Left lung (tissue), 10 donors: ENCODE measurements around the gene HDAC6. TPM values are rescaled to one million over a fixed set of nuclear protein-coding genes. Genes with fewer than 3 reads are reported as not detected.

ENCODE experiments used
- ATAC-seq: fragments of 200-7000 bp; cut with Tn5 transposase; one replicate; pipeline ENCODE4 v1.9.1; 2020; ENCODE audit warnings: moderate library complexity
- DNase-seq, 4 donors: peaks; one replicate each; pipeline ENCODE4 v3.0.0-alpha.2; 2013 to 2020
- H3K27ac ChIP-seq, 2 donors: fragments of 200-600 bp; sonication (generic) in 1 of 2; one replicate each; pipeline versions ENCODE4 v1.5.0 to v1.8.0; 2020 to 2021
- H3K27me3 ChIP-seq, 2 donors: fragments of 200-600 bp; sonication (generic) in 1 of 2; one replicate each; pipeline versions ENCODE4 v1.5.0 to v1.8.0; 2020 to 2021
- H3K36me3 ChIP-seq, 2 donors: fragments of 200-600 bp; sonication (generic) in 1 of 2; one replicate each; pipeline versions ENCODE4 v1.5.0 to v1.8.0; 2020 to 2021
- H3K4me1 ChIP-seq, 2 donors: fragments of 200-600 bp; one replicate each; pipeline ENCODE4 v1.8.0; 2021
- H3K4me3 ChIP-seq, 2 donors: fragments of 200-600 bp; sonication (generic) in 1 of 2; one replicate each; pipeline versions ENCODE4 v1.5.0 to v1.8.0; 2020 to 2021; ENCODE audit warnings: mild to moderate bottlenecking in 1 of 2
- H3K9me3 ChIP-seq, 2 donors: fragments of 200-600 bp; sonication (generic) in 1 of 2; one replicate each; pipeline versions ENCODE4 v1.5.0 to v1.8.0; 2020 to 2021
- CTCF ChIP-seq, 2 donors: fragments of 200-600 bp; sonication (generic) in 1 of 2; IDR thresholded peaks; one replicate each; pipeline versions ENCODE4 v1.5.0 to v1.8.0; 2021; ENCODE audit warnings: antibody characterized with exemption in 2 of 2
- intact Hi-C, 2 donors: fragments of 100-400 bp; cut with DNase I; formaldehyde crosslinking; loops; one replicate each; pipeline versions ENCODE4 v1.11.2 to v1.14.2; 2022
- polyA plus RNA-seq, 6 donors: library from polyadenylated mRNA; unstranded; fragments of 120-200 nt; gene quantifications; one replicate each; pipeline ENCODE4 v1.2.1, GENCODE V29; 2013; ENCODE audit not compliant: insufficient read length in 6 of 6
- total RNA-seq, 2 donors: library from RNA; stranded (reverse); fragmentation: NEBNext Ultra II Directional; extraction: Animal tissue kit (Norgen Biotek cat#: 25700); gene quantifications; one replicate each; pipeline ENCODE4 v1.2.1, GENCODE V29; 2021
- donor health status: DM: no; HTN: yes; CAD: no.
- donor health status: DM: no; HTN: no; CAD: no.

Gene HDAC6
- total and polyA plus RNA-seq, 8 donors, result 76.7 to 199 (median 161) TPM

GRCh38 chrX:48761674-48762471 is 40.0 kb upstream of the HDAC6 start, which contains the start of gene GLOD5:
TSS of gene GLOD5 (plus strand) at chrX:48761747. CDS start at chrX:48761791, 44 bp downstream.
- Histone ChIP-seq H3K9me3 (no peaks in the 10 kb centered on the region), H3K4me1 (no peaks in the 10 kb centered on the region), H3K27ac (peak within 1 kb of the TSS in 1 of 2 donors; percentile 45), H3K36me3 (no peaks in the 10 kb centered on the region), H3K4me3 (no peak within 1 kb of the TSS), H3K27me3 (no peaks in the 10 kb centered on the region)
- peak; percentile 99 for ATAC-seq
- peak; percentile 5 to 82 (median 56) for DNase-seq
- TF ChIP-seq CTCF (IDR thresholded peaks at IDR 0.05), result no peak
- intact Hi-C loops, result no loop called here

GRCh38 chrX:48769230-48769629 is 32.6 kb upstream of the HDAC6 start:
- DNase-seq (no peak), ATAC-seq (no peak)
- intact Hi-C loops, result no loop called here
- Histone ChIP-seq H3K4me1 (no peaks in the 10 kb centered on the region), H3K36me3 (no peaks in the 10 kb centered on the region), H3K27ac (no peak overlapping the region), H3K9me3 (no peaks in the 10 kb centered on the region), H3K27me3 (no peaks in the 10 kb centered on the region), H3K4me3 (no peak overlapping the region)
- TF ChIP-seq CTCF (IDR thresholded peaks at IDR 0.05), result no peak

GRCh38 chrX:48770296-48770695 is 31.6 kb upstream of the HDAC6 start:
- intact Hi-C loops, result no loop called here
- TF ChIP-seq CTCF (IDR thresholded peaks at IDR 0.05), result no peak
- Histone ChIP-seq H3K27me3 (no peaks in the 10 kb centered on the region), H3K9me3 (no peaks in the 10 kb centered on the region), H3K36me3 (no peaks in the 10 kb centered on the region), H3K4me1 (no peaks in the 10 kb centered on the region), H3K4me3 (no peak overlapping the region), H3K27ac (no peak overlapping the region)
- ATAC-seq, result no peak
- DNase-seq, result no peak

- no peak overlapping the region for H3K4me3 ChIP-seq
- H3K9me3 ChIP-seq, result no peaks in the 10 kb centered on the region
- H3K27me3 ChIP-seq, result no peaks in the 10 kb centered on the region
- ATAC-seq (no peak), DNase-seq (no peak)
- no peaks in the 10 kb centered on the region for H3K4me1 ChIP-seq
- no peaks in the 10 kb centered on the region for H3K36me3 ChIP-seq
- intact Hi-C loops, result no loop called here
- H3K27ac ChIP-seq, result no peak overlapping the region
- no peak for TF ChIP-seq CTCF (IDR thresholded peaks at IDR 0.05)
These were observed 29.3 kb upstream of the HDAC6 start for GRCh38 chrX:48772602-48773001.

- ATAC-seq (no peak), DNase-seq (no peak)
- Histone ChIP-seq H3K27ac (no peak overlapping the region), H3K27me3 (no peaks in the 10 kb centered on the region), H3K4me3 (no peak overlapping the region), H3K36me3 (no peaks in the 10 kb centered on the region), H3K9me3 (no peaks in the 10 kb centered on the region), H3K4me1 (no peaks in the 10 kb centered on the region)
- no peak for TF ChIP-seq CTCF (IDR thresholded peaks at IDR 0.05)
- intact Hi-C loops, result no loop called here
These were observed 24.9 kb upstream of the HDAC6 start for GRCh38 chrX:48776818-48777439.
